ENCODE data around the gene KCNQ2.

GRCh38 chr20:63477944-63478343 is 5.5 kb upstream of the KCNQ2 start:
- no peak for TF ChIP-seq CTCF (IDR thresholded peaks at IDR 0.05)
- no peak for TF ChIP-seq POLR2A (IDR thresholded peaks at IDR 0.05)

All from prostate gland (tissue), 2 donors.